NCI-H460 (cell line): ENCODE results near the gene ADAMTSL3. TPM values are rescaled to one million over a fixed set of nuclear protein-coding genes. Genes with fewer than 3 reads are reported as not detected.

Source experiments
- DNase-seq: peaks from one replicate; pipeline ENCODE4 v3.0.0-alpha.2; 2016; ENCODE audit warnings: low read depth; ENCODE audit errors: extremely low read depth
- total RNA-seq: library from RNA; depleted of rRNA; stranded (reverse); fragments of >200 nt; shearing (Covaris generic); gene quantifications from 2 replicates; pipeline ENCODE4 v1.2.3, GENCODE V29; 2014

The ADAMTSL3 gene
- total RNA-seq, 1 experiment from 2014 or later = not detected

- DNase-seq = no peak
Measured at GRCh38 chr15:83813682-83814081, 159.8 kb downstream of the ADAMTSL3 start.

GRCh38 chr15:83815506-83815905, 161.6 kb downstream of the ADAMTSL3 start:
- no peak for DNase-seq

- DNase-seq = no peak
Measured at GRCh38 chr15:83816124-83816883, 162.4 kb downstream of the ADAMTSL3 start.

- DNase-seq = no peak
Measured at GRCh38 chr15:83818591-83818990, 164.7 kb downstream of the ADAMTSL3 start.

- no peak for DNase-seq
Measured at GRCh38 chr15:83830381-83830780, 176.5 kb downstream of the ADAMTSL3 start.

GRCh38 chr15:83833569-83833968, 179.6 kb downstream of the ADAMTSL3 start:
- DNase-seq = no peak

- no peak for DNase-seq
Measured at GRCh38 chr15:83835479-83835878, 181.6 kb downstream of the ADAMTSL3 start.

- DNase-seq = peak; percentile 21
Measured at GRCh38 chr15:83837945-83838571, 184.1 kb downstream of the ADAMTSL3 start.

GRCh38 chr15:83838763-83839162, 184.8 kb downstream of the ADAMTSL3 start:
- no peak for DNase-seq

- no peak for DNase-seq
Measured at GRCh38 chr15:83842281-83842680, 188.4 kb downstream of the ADAMTSL3 start.

GRCh38 chr15:83843471-83843871, 189.5 kb downstream of the ADAMTSL3 start:
- no peak for DNase-seq

GRCh38 chr15:83844742-83845141, 190.8 kb downstream of the ADAMTSL3 start:
- DNase-seq = no peak

- DNase-seq = no peak
Measured at GRCh38 chr15:83845230-83845629, 191.3 kb downstream of the ADAMTSL3 start.

- DNase-seq = no peak
Measured at GRCh38 chr15:83846847-83847246, 192.9 kb downstream of the ADAMTSL3 start.

- no peak for DNase-seq
Measured at GRCh38 chr15:83848315-83849050, 194.6 kb downstream of the ADAMTSL3 start.

- no peak for DNase-seq
Measured at GRCh38 chr15:83850015-83850414, 196.1 kb downstream of the ADAMTSL3 start.

GRCh38 chr15:83850501-83851245, 196.8 kb downstream of the ADAMTSL3 start:
- DNase-seq = no peak

GRCh38 chr15:83853232-83853631, 199.3 kb downstream of the ADAMTSL3 start:
- no peak for DNase-seq

- no peak for DNase-seq
Measured at GRCh38 chr15:83854321-83854720, 200.4 kb downstream of the ADAMTSL3 start.

GRCh38 chr15:83854950-83855707, 201.2 kb downstream of the ADAMTSL3 start:
- no peak for DNase-seq
